Heart right ventricle (tissue), 16 donors: ENCODE results near the gene SMYD3. TPM values are rescaled to one million over a fixed set of nuclear protein-coding genes. Genes with fewer than 3 reads are reported as not detected.

Source experiments
- ATAC-seq, 8 donors: fragments of 200-7000 bp; cut with Tn5 transposase; one replicate each; pipeline ENCODE4 v1.9.1; 2020; ENCODE audit warnings: mild to moderate bottlenecking in 8 of 8, moderate library complexity in 8 of 8, moderate number of reproducible peaks in 1 of 8
- DNase-seq, 2 donors: peaks; one replicate each; pipeline ENCODE4 v3.0.0-alpha.2; 2020
- H3K27ac ChIP-seq, 10 donors: fragments of 200-600 bp; sonication (generic) in 2 of 10; one replicate each; pipeline versions ENCODE4 v1.5.0 to v1.8.0; 2020 to 2022; ENCODE audit warnings: mild to moderate bottlenecking in 3 of 10
- H3K27me3 ChIP-seq, 7 donors: fragments of 200-600 bp; one replicate each; pipeline ENCODE4 v1.8.0; 2021 to 2022; ENCODE audit warnings: mild to moderate bottlenecking in 2 of 7
- H3K36me3 ChIP-seq, 9 donors: fragments of 200-600 bp; sonication (generic) in 1 of 9; one replicate each; pipeline versions ENCODE4 v1.5.0 to v1.8.0; 2020 to 2022; ENCODE audit warnings: mild to moderate bottlenecking in 2 of 9
- H3K4me1 ChIP-seq, 9 donors: fragments of 200-600 bp; sonication (generic) in 1 of 9; one replicate each; pipeline versions ENCODE4 v1.5.0 to v1.8.0; 2020 to 2022; ENCODE audit warnings: mild to moderate bottlenecking in 4 of 9
- H3K4me3 ChIP-seq, 10 donors: fragments of 200-600 bp; sonication (generic) in 2 of 10; one replicate each; pipeline versions ENCODE4 v1.5.0 to v1.8.0; 2020 to 2022; ENCODE audit warnings: mild to moderate bottlenecking in 7 of 10, moderate library complexity in 2 of 10
- H3K9me3 ChIP-seq, 11 donors: fragments of 200-600 bp in 10 of 11; sonication (generic) in 2 of 11; one replicate each; pipeline versions ENCODE4 v1.5.0 to v1.8.0; 2013 to 2022; ENCODE audit warnings: mild to moderate bottlenecking in 2 of 11, control low read depth in 1 of 11, moderate library complexity in 1 of 11
- WGBS, 2 donors: extraction: QIAGEN DNeasy Blood & Tissue Kit; methylation state at CpG; one replicate each; pipeline ENCODE4 v1.1.7; 2013; ENCODE audit warnings: inconsistent platforms in 1 of 2; 5-methylcytosine and 5-hydroxymethylcytosine counted together
- intact Hi-C, 10 donors: fragments of 100-400 bp; cut with DNase I; formaldehyde crosslinking; loops; one replicate each; pipeline versions ENCODE4 v1.11.1 to v1.14.2; 2022
- polyA plus RNA-seq, 2 donors: library from polyadenylated mRNA; stranded (reverse); fragments of 200-250 nt; gene quantifications; one replicate each; pipeline ENCODE4 v1.2.3, GENCODE V29; 2013
- total RNA-seq, 10 donors: library from RNA; stranded (reverse); fragmentation: NEBNext Ultra II Directional in 3 of 10; extraction: Animal tissue kit (Norgen Biotek cat#: 25700) in 3 of 10; gene quantifications; one replicate each; pipeline versions ENCODE4 v1.2.1 to v1.2.4, GENCODE V29; 2021 to 2023
- TF ChIP-seq, protein P1 (sequence below), 9 donors: fragments of 200-600 bp; sonication (generic) in 2 of 9; IDR thresholded peaks; one replicate each; pipeline versions ENCODE4 v1.5.0 to v1.8.0; 2021 to 2022; ENCODE audit warnings: antibody characterized with exemption in 9 of 9, mild to moderate bottlenecking in 5 of 9, moderate library complexity in 1 of 9
- donor health status: Arrhythmogenic right ventricular cardiomyopathy.
- donor health status: ischemic (EF 13 %, LVEDD 7.1; RV severe dilation, severe dysfunction).
- donor health status: healthy with polysubstance abuse.
- donor health status: DM: no; HTN: yes; CAD: no.
- donor health status: DM: no; HTN: no; CAD: no.
- donor health status: ischemic (EF 25% LVEDD 6.9; RV normal size, moderate dysfunction).
- donor health status: ischemic (EF 25% LVEDD 5.7; RV mildly dilated, moderate dysfunction).
- donor health status: healthy.
- donor health status: DM: yes; HTN: yes; CAD: no.
- donor health status: Ischemic cardiomyopathy.
- donor health status: ischemic (EF 35%, LVEDD 5.7; RV mildly dilated, moderate dysfunction).
- donor health status: nonischemic (EF 11% LVEDD 7.7; RV severe dilation, severe dysfunction).
- donor health status: DM: yes; HTN: yes; CAD: no.
- donor health status: PGD.
- donor health status: ischemic (EF 29% LVEDD 5.4; RV normal size, mild dysfunction).
- donor health status: nonischemic (EF 23%, LVEDD 6.1; RV moderate dilation, normal function).

The SMYD3 gene
- total and polyA plus RNA-seq, 12 donors, result 5.9 to 13.9 (median 8.1) TPM

DNA sequence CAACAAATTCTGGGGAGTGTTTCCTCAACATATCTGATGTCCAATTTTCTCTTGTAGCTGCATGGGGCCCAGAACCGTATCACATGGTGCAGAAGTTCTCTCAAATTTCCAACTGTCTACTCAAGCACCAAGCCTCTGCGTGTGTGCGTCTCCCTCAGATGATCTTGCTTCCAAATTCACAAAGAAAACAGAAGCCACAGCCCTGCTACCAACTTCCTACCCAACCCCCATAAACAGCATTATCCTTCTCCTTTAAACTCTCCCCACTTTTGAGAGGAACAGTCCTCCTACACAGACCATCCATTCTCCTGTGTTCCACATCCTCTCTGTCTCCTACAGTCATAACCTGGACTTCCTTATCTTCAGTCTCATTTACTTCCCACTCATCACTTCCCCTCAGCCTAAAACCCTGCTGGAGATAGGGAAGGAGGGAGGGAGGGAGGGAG is 354.1 kb downstream of the SMYD3 start:
- Histone ChIP-seq H3K4me3 (no peak overlapping the region), H3K4me1 (peaks cover 0 to 43% (median 5%) of the 10 kb centered on the region in 9 donors), H3K9me3 (peaks cover 0 to 8% (median 0%) of the 10 kb centered on the region in 11 donors), H3K27ac (no peak overlapping the region), H3K27me3 (no peaks in the 10 kb centered on the region), H3K36me3 (no peaks in the 10 kb centered on the region)
- no peak for DNase-seq
- TF ChIP-seq, protein P1, sequence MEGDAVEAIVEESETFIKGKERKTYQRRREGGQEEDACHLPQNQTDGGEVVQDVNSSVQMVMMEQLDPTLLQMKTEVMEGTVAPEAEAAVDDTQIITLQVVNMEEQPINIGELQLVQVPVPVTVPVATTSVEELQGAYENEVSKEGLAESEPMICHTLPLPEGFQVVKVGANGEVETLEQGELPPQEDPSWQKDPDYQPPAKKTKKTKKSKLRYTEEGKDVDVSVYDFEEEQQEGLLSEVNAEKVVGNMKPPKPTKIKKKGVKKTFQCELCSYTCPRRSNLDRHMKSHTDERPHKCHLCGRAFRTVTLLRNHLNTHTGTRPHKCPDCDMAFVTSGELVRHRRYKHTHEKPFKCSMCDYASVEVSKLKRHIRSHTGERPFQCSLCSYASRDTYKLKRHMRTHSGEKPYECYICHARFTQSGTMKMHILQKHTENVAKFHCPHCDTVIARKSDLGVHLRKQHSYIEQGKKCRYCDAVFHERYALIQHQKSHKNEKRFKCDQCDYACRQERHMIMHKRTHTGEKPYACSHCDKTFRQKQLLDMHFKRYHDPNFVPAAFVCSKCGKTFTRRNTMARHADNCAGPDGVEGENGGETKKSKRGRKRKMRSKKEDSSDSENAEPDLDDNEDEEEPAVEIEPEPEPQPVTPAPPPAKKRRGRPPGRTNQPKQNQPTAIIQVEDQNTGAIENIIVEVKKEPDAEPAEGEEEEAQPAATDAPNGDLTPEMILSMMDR (IDR thresholded peaks at IDR 0.05), result no peak
- WGBS, 2 donors, result 77% methylated on average over 3 of the region's 3 CpGs
- no peak for ATAC-seq
- intact Hi-C loops, result no loop called here

DNA sequence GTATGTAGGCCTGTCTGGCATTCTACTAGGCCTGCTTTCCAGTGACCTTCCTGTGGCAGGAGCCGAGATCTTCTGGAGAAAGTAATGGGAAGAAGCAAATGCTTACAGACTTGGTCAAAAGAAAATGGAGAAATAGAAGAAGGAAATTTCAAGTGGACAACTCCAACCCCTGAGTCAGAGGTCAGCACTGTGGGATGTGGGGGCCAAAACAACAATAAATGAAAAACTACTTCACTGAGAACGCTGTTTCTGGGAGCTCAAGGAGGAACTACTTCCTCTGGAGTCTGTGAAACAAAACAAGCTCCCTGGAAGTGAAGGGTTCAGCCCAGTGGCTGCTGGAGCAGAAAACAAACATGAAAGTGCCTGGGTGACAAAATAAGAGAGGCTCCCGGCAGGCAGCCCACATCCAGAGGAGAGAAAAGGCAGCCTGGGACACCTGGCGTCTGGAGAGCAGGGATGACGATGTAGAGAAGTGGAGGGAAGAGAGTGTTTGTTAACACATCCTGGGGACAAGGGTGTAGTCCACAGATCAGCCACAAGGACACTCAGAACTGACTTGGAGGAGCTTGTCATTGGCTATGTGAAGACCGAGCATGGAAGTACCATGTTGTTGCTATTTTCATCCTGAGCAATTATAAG is 355.2 kb downstream of the SMYD3 start:
- no peaks in the 10 kb centered on the region for H3K27me3 ChIP-seq
- H3K4me3 ChIP-seq, result no peak overlapping the region
- no peaks in the 10 kb centered on the region for H3K36me3 ChIP-seq
- peak overlapping the region in 2 of 10 donors; percentile 25 to 71 for H3K27ac ChIP-seq
- peaks cover 0 to 32% (median 5%) of the 10 kb centered on the region in 9 donors for H3K4me1 ChIP-seq
- intact Hi-C loops, result no loop called here
- no peak for DNase-seq
- TF ChIP-seq, protein P1 (IDR thresholded peaks at IDR 0.05), result no peak
- H3K9me3 ChIP-seq, result peaks cover 0 to 10% (median 0%) of the 10 kb centered on the region in 11 donors
- WGBS, 2 donors, result 72 to 77% methylated on average over 6 of the region's 6 CpGs
- ATAC-seq, result no peak

DNA sequence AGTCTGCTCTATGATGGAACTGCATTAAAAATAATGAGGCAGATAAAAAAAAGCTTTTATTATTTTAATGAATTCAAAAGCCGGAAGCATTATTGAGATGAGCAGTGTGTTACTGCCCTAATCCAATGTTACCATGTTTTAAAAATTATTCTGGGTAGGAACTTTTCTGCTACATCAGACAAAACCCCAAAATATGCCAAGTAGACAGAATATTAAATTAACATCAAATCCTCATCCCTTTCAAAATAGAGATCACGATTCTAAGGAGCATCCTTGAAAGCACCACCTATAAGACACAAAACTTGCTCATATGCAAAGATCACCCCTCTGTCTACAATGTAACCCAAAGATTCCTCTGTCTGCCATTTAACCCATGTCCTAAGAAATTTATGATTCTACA is 357.5 kb downstream of the SMYD3 start:
- Histone ChIP-seq H3K36me3 (no peaks in the 10 kb centered on the region), H3K27ac (no peak overlapping the region), H3K4me1 (peaks cover 0 to 20% (median 0%) of the 10 kb centered on the region in 9 donors), H3K4me3 (no peak overlapping the region), H3K9me3 (peaks cover 0 to 10% (median 0%) of the 10 kb centered on the region in 11 donors), H3K27me3 (no peaks in the 10 kb centered on the region)
- WGBS, 2 donors, result 98 to 100% methylated on average over 2 of the region's 2 CpGs
- TF ChIP-seq, protein P1 (IDR thresholded peaks at IDR 0.05), result no peak
- no peak for DNase-seq
- no peak for ATAC-seq
- intact Hi-C loops, result no loop called here

DNA sequence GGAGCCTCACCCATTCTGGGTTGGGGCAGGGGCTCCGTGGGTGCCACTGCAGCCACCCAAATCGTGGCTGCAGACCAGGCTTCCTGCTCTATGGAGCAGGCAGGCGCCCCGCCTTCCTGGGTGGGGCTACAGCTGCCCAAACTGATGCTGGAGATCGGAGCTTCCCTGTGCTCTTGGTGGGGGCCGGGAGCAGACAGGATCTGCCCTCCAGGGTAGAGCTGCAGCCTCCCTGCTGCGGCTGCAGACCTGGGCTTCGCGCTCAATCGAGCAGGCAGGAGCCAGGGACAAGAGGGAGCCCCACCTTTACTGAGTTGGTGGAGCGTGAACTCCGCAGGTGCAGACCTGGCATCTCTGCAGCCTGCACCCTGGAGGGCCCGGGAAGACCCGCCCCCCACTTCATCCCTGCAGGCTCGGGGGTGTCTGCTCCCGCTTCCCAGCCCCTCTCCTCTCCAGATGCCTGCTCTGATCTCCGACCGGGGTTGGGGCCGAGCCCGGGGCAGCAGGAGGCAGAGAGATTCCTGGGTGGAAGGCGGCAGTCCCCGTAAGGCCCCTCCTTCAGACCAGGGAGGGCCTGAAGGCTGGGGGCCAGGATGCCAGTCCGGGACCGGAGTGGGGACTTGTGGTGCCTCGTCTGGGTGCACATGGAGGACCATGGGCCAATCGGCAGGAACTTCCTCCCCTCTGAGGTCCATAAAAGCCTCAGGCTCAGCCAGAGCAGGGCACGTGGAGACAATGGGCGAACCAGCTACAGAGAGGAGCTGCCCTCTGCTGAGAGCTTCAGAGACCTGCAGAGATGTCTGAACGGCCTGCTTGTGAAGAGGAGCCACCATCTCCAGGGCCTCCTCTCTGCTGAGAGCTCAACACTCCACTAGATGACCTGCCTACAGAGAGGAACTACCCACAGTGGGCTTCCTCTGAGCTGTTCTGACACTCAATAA is 359.3 kb downstream of the SMYD3 start:
- H3K4me1 ChIP-seq, result peaks cover 0 to 13% (median 0%) of the 10 kb centered on the region in 9 donors
- H3K27me3 ChIP-seq, result no peaks in the 10 kb centered on the region
- H3K36me3 ChIP-seq, result no peaks in the 10 kb centered on the region
- TF ChIP-seq, protein P1 (IDR thresholded peaks at IDR 0.05), result no peak
- intact Hi-C loops, result no loop called here
- WGBS, 2 donors, result 94% methylated on average over 29 of the region's 29 CpGs
- peaks cover 0 to 10% (median 0%) of the 10 kb centered on the region in 11 donors for H3K9me3 ChIP-seq
- ATAC-seq (no peak), DNase-seq (no peak)
- H3K27ac ChIP-seq, result no peak overlapping the region
- no peak overlapping the region for H3K4me3 ChIP-seq
